ENCODE results near the gene CDH16.

The CDH16 gene

GRCh38 chr16:66918803-66919568 lies at the start of gene CDH16:
CDH16 (minus strand) TSS chr16:66918885; CDS start chr16:66918065, 820 bp downstream.
- peaks cover 7% of the 10 kb centered on the region; the same call in 1 of the 2 replicates for H3K27me3 ChIP-seq (ENCODE audit: insufficient read depth, low read length)
- no peak within 1 kb of the TSS for H2AFZ ChIP-seq (ENCODE audit: low read length)
- H3K4me2 ChIP-seq (ENCODE audit: low read length): no peak within 1 kb of the TSS
- H3F3A ChIP-seq (ENCODE audit: insufficient read depth, low read length): no peaks in the 10 kb centered on the region
- H3K36me3 ChIP-seq (ENCODE audit: insufficient read depth, low read length): no peaks in the 10 kb centered on the region
- no peaks in the 10 kb centered on the region for H4K20me1 ChIP-seq (ENCODE audit: insufficient read depth, low read length)
- H3K4me3 ChIP-seq (ENCODE audit: low read depth, low read length, poor library complexity, severe bottlenecking): no peak within 1 kb of the TSS
- H3K27ac ChIP-seq (ENCODE audit: low read depth, low read length, poor library complexity, severe bottlenecking): no peak within 1 kb of the TSS
- H3K79me2 ChIP-seq (ENCODE audit: insufficient read depth, low read length): no peaks in the 10 kb centered on the region
- H3K4me1 ChIP-seq (ENCODE audit: insufficient read depth, low read length, severe bottlenecking): no peaks in the 10 kb centered on the region
- no peak within 1 kb of the TSS for H3K9ac ChIP-seq (ENCODE audit: low read length)
- H3K9me2 ChIP-seq (ENCODE audit: low read depth, low read length): no peaks in the 10 kb centered on the region
- TF ChIP-seq EZH2 (IDR thresholded peaks at IDR 0.05; ENCODE audit: borderline replicate concordance, low read length): no peak
- no peaks in the 10 kb centered on the region for H3K9me3 ChIP-seq (ENCODE audit: low read length)

GRCh38 chr16:66964049-66964448 lies 45.4 kb upstream of the CDH16 start:
- no peak overlapping the region for H3K9ac ChIP-seq (ENCODE audit: low read length)
- H3K27me3 ChIP-seq (ENCODE audit: insufficient read depth, low read length): no peaks in the 10 kb centered on the region; the same call in 1 of the 2 replicates
- H3K79me2 ChIP-seq (ENCODE audit: insufficient read depth, low read length): no peaks in the 10 kb centered on the region
- peak; percentile 24; the same call in 1 of the 2 replicates for TF ChIP-seq CTCF (IDR thresholded peaks at IDR 0.05; ENCODE audit: low read length)
- no peak for TF ChIP-seq EZH2 (IDR thresholded peaks at IDR 0.05; ENCODE audit: borderline replicate concordance, low read length)
- H3F3A ChIP-seq (ENCODE audit: insufficient read depth, low read length): no peaks in the 10 kb centered on the region
- no peaks in the 10 kb centered on the region for H4K20me1 ChIP-seq (ENCODE audit: insufficient read depth, low read length)
- H3K4me1 ChIP-seq (ENCODE audit: insufficient read depth, low read length, severe bottlenecking): peaks cover 13% of the 10 kb centered on the region
- H3K9me3 ChIP-seq (ENCODE audit: low read length): no peaks in the 10 kb centered on the region
- no peaks in the 10 kb centered on the region for H3K9me2 ChIP-seq (ENCODE audit: low read depth, low read length)
- H3K4me3 ChIP-seq (ENCODE audit: low read depth, low read length, poor library complexity, severe bottlenecking): no peak overlapping the region
- H3K4me2 ChIP-seq (ENCODE audit: low read length): no peak overlapping the region
- H2AFZ ChIP-seq (ENCODE audit: low read length): no peak overlapping the region
- H3K36me3 ChIP-seq (ENCODE audit: insufficient read depth, low read length): no peaks in the 10 kb centered on the region
- no peak overlapping the region for H3K27ac ChIP-seq (ENCODE audit: low read depth, low read length, poor library complexity, severe bottlenecking)

GRCh38 chr16:66961914-66962313 lies 43.2 kb upstream of the CDH16 start:
- H3K36me3 ChIP-seq (ENCODE audit: insufficient read depth, low read length): no peaks in the 10 kb centered on the region
- H3K79me2 ChIP-seq (ENCODE audit: insufficient read depth, low read length): no peaks in the 10 kb centered on the region
- H3K27me3 ChIP-seq (ENCODE audit: insufficient read depth, low read length): no peaks in the 10 kb centered on the region
- H3K9me2 ChIP-seq (ENCODE audit: low read depth, low read length): no peaks in the 10 kb centered on the region
- H3K4me2 ChIP-seq (ENCODE audit: low read length): peak overlapping the region; percentile 2; the same call in 1 of the 2 replicates
- H2AFZ ChIP-seq (ENCODE audit: low read length): no peak overlapping the region; the same call in 1 of the 2 replicates
- H3K4me1 ChIP-seq (ENCODE audit: insufficient read depth, low read length, severe bottlenecking): peaks cover 13% of the 10 kb centered on the region
- no peaks in the 10 kb centered on the region for H4K20me1 ChIP-seq (ENCODE audit: insufficient read depth, low read length)
- no peaks in the 10 kb centered on the region for H3K9me3 ChIP-seq (ENCODE audit: low read length)
- H3F3A ChIP-seq (ENCODE audit: insufficient read depth, low read length): no peaks in the 10 kb centered on the region
- no peak overlapping the region for H3K9ac ChIP-seq (ENCODE audit: low read length)
- no peak for TF ChIP-seq EZH2 (IDR thresholded peaks at IDR 0.05; ENCODE audit: borderline replicate concordance, low read length)
- TF ChIP-seq CTCF (IDR thresholded peaks at IDR 0.05; ENCODE audit: low read length): no peak
- H3K4me3 ChIP-seq (ENCODE audit: low read depth, low read length, poor library complexity, severe bottlenecking): no peak overlapping the region
- H3K27ac ChIP-seq (ENCODE audit: low read depth, low read length, poor library complexity, severe bottlenecking): no peak overlapping the region

Measured in OCI-LY1 (cell line).